GM18861 (cell line): ENCODE data around the gene SH3GL1.

ENCODE experiments used
- ATAC-seq: cut with Tn5 transposase; IDR thresholded peaks from one replicate; pipeline ENCODE4 v1.9.1; 2021; ENCODE audit not compliant: unreplicated experiment

SH3GL1 gene

GRCh38 chr19:4399812-4400134 is 574 bp downstream of the SH3GL1 start:
- no peak for ATAC-seq

- no peak for ATAC-seq
These were observed 3.2 kb downstream of the SH3GL1 start for GRCh38 chr19:4396949-4397783.

- no peak for ATAC-seq
These were observed 6.3 kb downstream of the SH3GL1 start for GRCh38 chr19:4393947-4394590.

GRCh38 chr19:4391701-4392483 is 8.5 kb downstream of the SH3GL1 start:
- ATAC-seq, result no peak

- ATAC-seq, result no peak
These were observed 9.0 kb downstream of the SH3GL1 start for GRCh38 chr19:4391306-4391693.

GRCh38 chr19:4390567-4391305 is 9.6 kb downstream of the SH3GL1 start:
- no peak for ATAC-seq

GRCh38 chr19:4390017-4390566 is 10.3 kb downstream of the SH3GL1 start:
- no peak for ATAC-seq

- ATAC-seq, result no peak
These were observed 10.8 kb downstream of the SH3GL1 start for GRCh38 chr19:4389511-4390016.

GRCh38 chr19:4389064-4389375 is 11.3 kb downstream of the SH3GL1 start:
- no peak for ATAC-seq

- ATAC-seq, result no peak
These were observed 11.8 kb downstream of the SH3GL1 start for GRCh38 chr19:4388337-4389063.

GRCh38 chr19:4386041-4386782 is 14.1 kb downstream of the SH3GL1 start:
- no peak for ATAC-seq

GRCh38 chr19:4385291-4386040 is 14.9 kb downstream of the SH3GL1 start:
- ATAC-seq, result no peak

- no peak for ATAC-seq
These were observed 20.1 kb downstream of the SH3GL1 start for GRCh38 chr19:4380254-4380727.

GRCh38 chr19:4379383-4380253 is 20.7 kb downstream of the SH3GL1 start:
- ATAC-seq, result no peak

GRCh38 chr19:4378886-4379285 is 21.5 kb downstream of the SH3GL1 start:
- ATAC-seq, result no peak

- no peak for ATAC-seq
These were observed 23.2 kb downstream of the SH3GL1 start for GRCh38 chr19:4376991-4377781.

GRCh38 chr19:4376671-4376990 is 23.7 kb downstream of the SH3GL1 start:
- no peak for ATAC-seq
